ENCODE measurements around the gene NRIP1.

GRCh38 chr21:15009837-15010363 lies 54.9 kb downstream of the NRIP1 start:
- TF ChIP-seq ARNT (IDR thresholded peaks at IDR 0.05) (no peak), ZEB1 (IDR thresholded peaks at IDR 0.05; ENCODE audit: insufficient replicate concordance, low read depth) (no peak)

All from HepG2 (cell line).